H1 (cell line): ENCODE data around the gene LIPI. TPM values are rescaled to one million over a fixed set of nuclear protein-coding genes. Genes with fewer than 3 reads are reported as not detected.

ENCODE experiments used
- CTCF ChIA-PET: fragments of 300-600 bp; sonication (Branson Sonifier 250); formaldehyde crosslinking; loops from one replicate; lab custom pipeline; 2021; ENCODE audit not compliant: partially characterized antibody; lab: Charles Lee
- POLR2A ChIA-PET: fragments of 300-600 bp; sonication (Branson Sonifier 250); formaldehyde crosslinking; loops from one replicate; lab custom pipeline; 2021; ENCODE audit warnings: inconsistent platforms; ENCODE audit not compliant: partially characterized antibody; lab: Charles Lee
- DNase-seq, 2 experiments: peaks; one replicate each; pipeline versions ENCODE4 v3.0.0 to v3.0.0-alpha.2; 2010 to 2022; ENCODE audit warnings: low spot score in 2 of 2, low read depth in 1 of 2, mixed read lengths in 1 of 2
- FAIRE-seq: peaks from 2 replicates; lab custom pipeline; 2011; peaks lifted over from hg19 to GRCh38; lab: Jason Lieb, UNC
- H2AFZ ChIP-seq: 2 replicates; pipeline ENCODE4 v1.8.1; 2012; ENCODE audit warnings: low read length, inconsistent platforms
- H2AK5ac ChIP-seq: 2 replicates; pipeline ENCODE4 v1.6.1; 2013; ENCODE audit warnings: low read depth, low read length
- H2BK120ac ChIP-seq: replicated peaks from 2 replicates; pipeline ENCODE3; 2013; ENCODE audit warnings: low read depth, low read length, inconsistent platforms
- H2BK12ac ChIP-seq: 2 replicates; pipeline ENCODE4 v1.6.1; 2013; ENCODE audit warnings: low read depth, low read length
- H2BK15ac ChIP-seq: 2 replicates; pipeline ENCODE4 v1.6.1; 2013; ENCODE audit warnings: low read length
- H2BK20ac ChIP-seq: 2 replicates; pipeline ENCODE4 v1.6.1; 2013; ENCODE audit warnings: low read length
- H2BK5ac ChIP-seq: 2 replicates; pipeline ENCODE4 v1.6.1; 2013; ENCODE audit warnings: low read depth, low read length
- H3K14ac ChIP-seq: 2 replicates; pipeline ENCODE4 v1.6.1; 2013; ENCODE audit warnings: inconsistent platforms; ENCODE audit not compliant: insufficient read length
- H3K18ac ChIP-seq: 2 replicates; pipeline ENCODE4 v1.6.1; 2013; ENCODE audit warnings: low read length; ENCODE audit errors: extremely low read depth
- H3K23ac ChIP-seq: 2 replicates; pipeline ENCODE4 v1.6.1; 2013; ENCODE audit warnings: inconsistent platforms; ENCODE audit not compliant: insufficient read length
- H3K23me2 ChIP-seq: 2 replicates; pipeline ENCODE4 v1.6.1; 2013; ENCODE audit warnings: low read depth, low read length
- H3K27ac ChIP-seq: 2 replicates; pipeline ENCODE4 v1.6.1; 2011; ENCODE audit warnings: low read depth, low read length, inconsistent platforms
- H3K27me3 ChIP-seq, 4 experiments: replicated peaks in 1 of 4; 1 replicate in 1 of 4; 2 replicates in 3 of 4; pipeline versions ENCODE4 v1.6.1 to v1.8.1; 2011 to 2013; ENCODE audit warnings: low read length in 3 of 4, mild to moderate bottlenecking in 3 of 4, inconsistent platforms in 2 of 4, mixed read lengths in 2 of 4, moderate library complexity in 1 of 4; ENCODE audit not compliant: control insufficient read depth in 3 of 4, insufficient read depth in 3 of 4; ENCODE audit errors: extremely low read depth in 1 of 4
- H3K36me3 ChIP-seq, 4 experiments: 2 replicates each; pipeline versions ENCODE4 v1.6.1 to v1.8.1; 2011 to 2013; ENCODE audit warnings: mild to moderate bottlenecking in 4 of 4, low read length in 3 of 4, moderate library complexity in 2 of 4, control low read depth in 1 of 4, inconsistent platforms in 1 of 4; ENCODE audit not compliant: insufficient read depth in 4 of 4, control insufficient read depth in 2 of 4
- H3K4ac ChIP-seq: replicated peaks from 2 replicates; pipeline ENCODE3; 2013; ENCODE audit warnings: low read length, low read depth, mixed read lengths, inconsistent platforms; ENCODE audit not compliant: insufficient read length
- H3K4me1 ChIP-seq, 4 experiments: replicated peaks in 1 of 4; 1 replicate in 1 of 4; 2 replicates in 3 of 4; pipeline versions ENCODE4 v1.6.1 to v1.8.1; 2011 to 2013; ENCODE audit warnings: low read length in 3 of 4, inconsistent platforms in 2 of 4, mixed read lengths in 1 of 4; ENCODE audit not compliant: insufficient read depth in 4 of 4, control insufficient read depth in 3 of 4
- H3K4me2 ChIP-seq, 2 experiments: 2 replicates each; pipeline versions ENCODE4 v1.6.1 to v1.8.1; 2011 to 2013; ENCODE audit warnings: low read depth in 2 of 2, low read length in 2 of 2, control low read depth in 1 of 2, inconsistent platforms in 1 of 2, mild to moderate bottlenecking in 1 of 2; ENCODE audit not compliant: insufficient read depth in 1 of 2
- H3K4me3 ChIP-seq, 4 experiments: fragments of 200-600, 300-600 bp in 1 of 4; sonication (generic), shearing (Covaris generic), sonication (Bioruptor Twin) in 1 of 4; 2 replicates each; pipeline versions ENCODE4 v1.5.1 to v1.8.1; 2011 to 2016; ENCODE audit warnings: low read length in 4 of 4, low read depth in 3 of 4, control low read depth in 2 of 4, inconsistent platforms in 2 of 4, mild to moderate bottlenecking in 2 of 4, mixed read lengths in 1 of 4, moderate library complexity in 1 of 4; ENCODE audit not compliant: insufficient read depth in 2 of 4; ENCODE audit errors: extremely low read depth in 1 of 4
- H3K56ac ChIP-seq: replicated peaks from 2 replicates; pipeline ENCODE3; 2013; ENCODE audit warnings: low read depth, mild to moderate bottlenecking, mixed read lengths, low read length, inconsistent platforms; ENCODE audit not compliant: insufficient read length
- H3K79me1 ChIP-seq: 2 replicates; pipeline ENCODE4 v1.6.1; 2013; ENCODE audit warnings: low read depth, low read length, control low read depth
- H3K79me2 ChIP-seq, 2 experiments: 2 replicates each; pipeline versions ENCODE4 v1.6.1 to v1.8.1; 2012 to 2013; ENCODE audit warnings: low read length in 2 of 2, mild to moderate bottlenecking in 2 of 2, inconsistent platforms in 1 of 2; ENCODE audit not compliant: insufficient read depth in 2 of 2, control insufficient read depth in 1 of 2
- H3K9ac ChIP-seq, 4 experiments: replicated peaks in 1 of 4; 1 replicate in 1 of 4; 2 replicates in 3 of 4; pipeline versions ENCODE4 v1.6.1 to v1.8.1; 2011 to 2013; ENCODE audit warnings: low read depth in 3 of 4, low read length in 3 of 4, control low read depth in 2 of 4, mild to moderate bottlenecking in 2 of 4, moderate library complexity in 2 of 4, inconsistent platforms in 1 of 4; ENCODE audit errors: extremely low read depth in 1 of 4
- H3K9me3 ChIP-seq, 2 experiments: 2 replicates each; pipeline versions ENCODE4 v1.6.1 to v1.8.1; 2012 to 2013; ENCODE audit warnings: mild to moderate bottlenecking in 2 of 2, moderate library complexity in 2 of 2, control low read depth in 1 of 2, inconsistent platforms in 1 of 2, low read depth in 1 of 2, low read length in 1 of 2, mixed read lengths in 1 of 2; ENCODE audit not compliant: insufficient read depth in 2 of 2
- H4K20me1 ChIP-seq, 2 experiments: replicated peaks in 1 of 2; 2 replicates each; pipeline versions ENCODE3 to v1.8.1; 2011 to 2013; ENCODE audit warnings: inconsistent platforms in 2 of 2, low read length in 2 of 2, mild to moderate bottlenecking in 1 of 2; ENCODE audit not compliant: insufficient read depth in 2 of 2, control insufficient read depth in 1 of 2
- H4K5ac ChIP-seq: 2 replicates; pipeline ENCODE4 v1.6.1; 2013; ENCODE audit warnings: low read length, low read depth, mixed read lengths, inconsistent platforms; ENCODE audit not compliant: insufficient read length
- H4K8ac ChIP-seq: 2 replicates; pipeline ENCODE4 v1.8.0; 2013; ENCODE audit warnings: mild to moderate bottlenecking, moderate library complexity, low read length, inconsistent platforms; ENCODE audit not compliant: insufficient read depth; ENCODE audit errors: extremely low read depth
- H4K91ac ChIP-seq: replicated peaks from 2 replicates; pipeline ENCODE3; 2013; ENCODE audit warnings: low read length, mixed read lengths, inconsistent platforms; ENCODE audit not compliant: insufficient read length
- ATF2 ChIP-seq: IDR thresholded peaks from 2 replicates; pipeline ENCODE4 v1.6.1; 2012; ENCODE audit warnings: low read length, inconsistent platforms
- E2F6 ChIP-seq: IDR thresholded peaks from 2 replicates; pipeline ENCODE4 v1.6.1; 2012; ENCODE audit warnings: inconsistent platforms
- HDAC2 ChIP-seq, 2 experiments: fragments of 300-600 bp in 1 of 2; sonication (generic) in 1 of 2; IDR thresholded peaks; 2 replicates each; pipeline ENCODE4 v1.6.1; 2011 to 2012; ENCODE audit warnings: low read depth in 2 of 2, low read length in 2 of 2, mild to moderate bottlenecking in 2 of 2, moderate library complexity in 2 of 2, borderline replicate concordance in 1 of 2, inconsistent platforms in 1 of 2
- JUN ChIP-seq: IDR thresholded peaks from 2 replicates; pipeline ENCODE4 v1.6.1; 2011; ENCODE audit warnings: low read depth, mild to moderate bottlenecking, improper control_type of control experiment, low read length
- KDM1A ChIP-seq: fragments of 200-600, 300-600 bp; sonication (generic); IDR thresholded peaks from 2 replicates; pipeline ENCODE4 v1.7.1; 2016; ENCODE audit warnings: mild to moderate bottlenecking, low read length, borderline replicate concordance
- NANOG ChIP-seq: IDR thresholded peaks from 2 replicates; pipeline ENCODE4 v1.6.1; 2011; ENCODE audit warnings: low read length, low read depth, mild to moderate bottlenecking, inconsistent platforms; ENCODE audit not compliant: insufficient read depth, poor library complexity, severe bottlenecking
- RBBP5 ChIP-seq: IDR thresholded peaks from 2 replicates; pipeline ENCODE4 v1.7.1; 2012; ENCODE audit warnings: low read depth, mild to moderate bottlenecking, inconsistent platforms, low read length, moderate library complexity, borderline replicate concordance
- RXRA ChIP-seq: IDR thresholded peaks from 2 replicates; pipeline ENCODE4 v1.6.1; 2011; ENCODE audit warnings: low read depth, mild to moderate bottlenecking, low read length, moderate library complexity; ENCODE audit not compliant: insufficient read depth
- SP2 ChIP-seq: IDR thresholded peaks from 2 replicates; pipeline ENCODE4 v1.6.1; 2012; ENCODE audit warnings: mild to moderate bottlenecking, low read length, inconsistent platforms
- WGBS, 2 experiments: shearing (Covaris generic) in 1 of 2; methylation state at CpG; one replicate each; pipeline versions ENCODE4 v1.1.6 to v1.1.7; 2013 to 2015; ENCODE audit warnings: low lambda C conversion rate in 2 of 2, mixed read lengths in 2 of 2, inconsistent platforms in 1 of 2, low coverage in 1 of 2, missing lambda C conversion rate in 1 of 2; ENCODE audit not compliant: insufficient replicate concordance in 2 of 2, insufficient coverage in 1 of 2, insufficient read length in 1 of 2; ENCODE audit errors: extremely low coverage in 1 of 2, missing lambda C conversion rate in 1 of 2; 5-methylcytosine and 5-hydroxymethylcytosine counted together
- polyA plus RNA-seq, 7 experiments: library from polyadenylated mRNA; depleted of rRNA in 3 of 7; stranded (reverse) in 5 of 7; unstranded in 2 of 7; fragments of >200 nt in 5 of 7; fragments of 200-250 nt in 2 of 7; gene quantifications; 1 replicate in 5 of 7; 2 replicates in 1 of 7; 4 replicates in 1 of 7; pipeline versions ENCODE4 v1.2.1 to v1.2.3, GENCODE V29; 2011 to 2013; ENCODE audit warnings: missing spikeins in 2 of 7, mixed read lengths in 2 of 7
- total RNA-seq: library from RNA; stranded (reverse); fragmentation: NEBNext Ultra II Directional; extraction: Animal tissue kit (Norgen Biotek cat#: 25700); gene quantifications from 2 replicates; pipeline ENCODE4 v1.2.1, GENCODE V29; 2021

The LIPI gene
- total and polyA plus RNA-seq, 2 of the 8 experiments (the other 6 are each of a cell fraction or from before 2014, with no cell fraction given) = not detected

GRCh38 chr21:14084068-14084501 lies 126.7 kb downstream of the LIPI start:
- no peak for TF ChIP-seq ATF2
- no peak for TF ChIP-seq E2F6
- no peak for TF ChIP-seq NANOG
- no peak for TF ChIP-seq JUN
- no peak for TF ChIP-seq HDAC2 (IDR thresholded peaks at IDR 0.05; ENCODE audit: borderline replicate concordance in 1 of 2, low read depth in 2 of 2, low read length in 2 of 2)
- TF ChIP-seq SP2 = no peak
- TF ChIP-seq KDM1A = no peak
- TF ChIP-seq RBBP5 = no peak
- TF ChIP-seq RXRA = no peak
- Histone ChIP-seq H4K5ac (no peak overlapping the region), H2BK12ac (no peak overlapping the region), H3K4me3 (no peak overlapping the region), H4K91ac (no peak overlapping the region), H3K27me3 (no peaks in the 10 kb centered on the region), H3K14ac (no peak overlapping the region), H2BK5ac (no peak overlapping the region), H4K20me1 (no peaks in the 10 kb centered on the region), H3K18ac (no peak overlapping the region), H3K23me2 (no peaks in the 10 kb centered on the region), H3K27ac (no peak overlapping the region), H3K9me3 (no peaks in the 10 kb centered on the region), H2BK15ac (no peak overlapping the region), H3K79me2 (no peaks in the 10 kb centered on the region), H2BK120ac (no peak overlapping the region), H3K79me1 (no peaks in the 10 kb centered on the region), H2AK5ac (no peak overlapping the region), H3K9ac (no peak overlapping the region), H2BK20ac (no peak overlapping the region), H4K8ac (no peak overlapping the region), H3K4ac (no peak overlapping the region), H2AFZ (no peak overlapping the region), H3K4me2 (no peak overlapping the region), H3K23ac (no peak overlapping the region), H3K4me1 (peaks cover 0 to 2% (median 0%) of the 10 kb centered on the region in 4 experiments; a peak in 1 of 7 replicates), H3K36me3 (peaks cover 0 to 12% (median 0%) of the 10 kb centered on the region in 4 experiments; a peak in 2 of 8 replicates), H3K56ac (no peak overlapping the region)
- 94% methylated on average over 20 of the region's 35 CpGs; no CpG with 5 or more reads in 1 of the 2 experiments for WGBS, 2 experiments
- CTCF ChIA-PET = interaction anchor here (2.5 kb wide), 1 partner anchor 36 kb away, joined by 8 read pairs; no protein-coding TSS in a partner anchor
- POLR2A ChIA-PET = interaction anchor here (1.2 kb wide), 1 partner anchor 10 kb away, joined by 4 read pairs; no protein-coding TSS in a partner anchor
- DNase-seq = no peak
- no peak for FAIRE-seq
